Stimulated activated CD4-positive, alpha-beta T cell treated with anti-CD3 and anti-CD28 coated beads, Interleukin-2, amount 100 ng/mL, for 4 hours (primary cell): ENCODE data around the gene PRC1.

Experiments
- DNase-seq: peaks from one replicate; pipeline ENCODE4 v3.0.0-alpha.2; 2020; ENCODE audit warnings: low read depth

PRC1 gene

GRCh38 chr15:90955624-90956273 is 38.6 kb downstream of the PRC1 start:
- DNase-seq = no peak

- DNase-seq = peak; percentile 84
Observed at GRCh38 chr15:90954712-90955623, 39.4 kb downstream of the PRC1 start, which contains the start of gene RCCD1. Gene RCCD1, plus strand, starts transcription at chr15:90954884. Its CDS starts 1,851 bp downstream, at chr15:90956735.

- DNase-seq = no peak
Observed at GRCh38 chr15:90953947-90954711, 40.2 kb downstream of the PRC1 start.

GRCh38 chr15:90952901-90953677 is 41.2 kb downstream of the PRC1 start:
- DNase-seq = no peak

GRCh38 chr15:90950676-90951075 is 43.7 kb downstream of the PRC1 start:
- DNase-seq = no peak

GRCh38 chr15:90949979-90950675 is 44.2 kb downstream of the PRC1 start:
- DNase-seq = no peak

- no peak for DNase-seq
Observed at GRCh38 chr15:90948506-90948905, 45.8 kb downstream of the PRC1 start.

- DNase-seq = no peak
Observed at GRCh38 chr15:90947577-90948357, 46.6 kb downstream of the PRC1 start.

- DNase-seq = no peak
Observed at GRCh38 chr15:90946941-90947576, 47.3 kb downstream of the PRC1 start.

GRCh38 chr15:90946538-90946937 is 47.8 kb downstream of the PRC1 start:
- no peak for DNase-seq

- DNase-seq = no peak
Observed at GRCh38 chr15:90945091-90945490, 49.2 kb downstream of the PRC1 start.

GRCh38 chr15:90942354-90943120 is 51.8 kb downstream of the PRC1 start:
- DNase-seq = no peak

- DNase-seq = no peak
Observed at GRCh38 chr15:90941038-90941437, 53.3 kb downstream of the PRC1 start.

- DNase-seq = no peak
Observed at GRCh38 chr15:90939756-90940155, 54.6 kb downstream of the PRC1 start.

GRCh38 chr15:90938261-90938660 is 56.1 kb downstream of the PRC1 start:
- DNase-seq = no peak

- no peak for DNase-seq
Observed at GRCh38 chr15:90936823-90937222, 57.5 kb downstream of the PRC1 start.

- peak; percentile 94 for DNase-seq
Observed at GRCh38 chr15:90934949-90935751, 59.2 kb downstream of the PRC1 start, which contains the start of gene UNC45A. Gene UNC45A, plus strand, starts transcription at chr15:90935285. Its CDS starts 40 bp downstream, at chr15:90935325.
